M059J (cell line): ENCODE measurements around the gene GH1. TPM values are rescaled to one million over a fixed set of nuclear protein-coding genes. Genes with fewer than 3 reads are reported as not detected.
"Not testable (repeated sequence)": the region's sequence is repeated elsewhere in the genome, so short reads cannot be mapped to it uniquely, and the experiment has no call there.

Experiments used
- DNase-seq: peaks from one replicate; pipeline ENCODE4 v3.0.0-alpha.2; 2012; ENCODE audit warnings: low read depth
- total RNA-seq: library from RNA; depleted of rRNA; stranded (reverse); fragments of >200 nt; shearing (Covaris generic); gene quantifications from 2 replicates; pipeline ENCODE4 v1.2.3, GENCODE V29; 2014

Gene GH1
- total RNA-seq, 1 experiment from 2014 or later, result not detected

DNA sequence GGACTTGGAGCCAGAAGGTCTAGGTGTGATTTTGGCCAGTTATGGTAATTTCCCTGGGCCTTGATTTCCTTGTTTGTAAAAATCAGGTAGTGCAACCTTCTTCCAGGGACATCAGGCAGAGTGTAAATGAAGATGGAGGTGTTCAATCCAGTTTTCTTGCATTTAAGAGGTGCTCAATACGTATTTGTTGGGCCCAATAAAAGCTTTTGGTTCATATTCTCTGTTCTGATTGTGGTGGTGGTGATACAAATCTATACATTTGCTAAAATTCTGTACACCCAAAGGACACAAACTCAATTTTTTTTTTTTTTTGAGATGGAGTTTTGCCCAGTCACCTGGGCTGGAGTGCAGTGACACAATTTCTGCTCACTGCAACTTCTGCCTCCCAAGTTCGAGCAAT lies 7.5 kb upstream of the GH1 start:
- DNase-seq, result no peak

DNA sequence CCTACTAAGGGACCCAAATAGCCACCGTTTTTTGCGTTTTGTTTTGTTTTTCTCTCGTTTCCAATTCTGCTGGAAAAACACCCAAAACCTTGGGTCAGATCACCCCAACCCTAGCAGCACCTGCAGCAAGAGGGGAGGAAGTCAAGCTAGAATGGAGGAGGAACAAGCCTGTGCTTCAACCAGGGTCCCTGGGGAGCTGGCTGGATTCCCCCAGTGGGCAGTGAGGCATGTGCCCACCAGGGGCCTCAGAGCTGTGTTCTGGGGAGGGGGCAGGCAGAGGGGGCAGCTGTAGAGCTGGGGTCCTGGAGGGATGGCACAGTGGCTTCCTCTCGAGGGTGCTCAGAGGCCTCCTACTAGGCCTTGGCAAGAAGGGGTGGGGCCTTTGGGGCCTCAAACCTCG lies 7.0 kb upstream of the GH1 start:
- DNase-seq, result no peak

- DNase-seq, result not testable (repeated sequence)
Observed at GRCh38 chr17:63922402-63922801, 3.8 kb upstream of the GH1 start.

GRCh38 chr17:63920779-63921178 lies 2.1 kb upstream of the GH1 start:
- not testable (repeated sequence) for DNase-seq

DNA sequence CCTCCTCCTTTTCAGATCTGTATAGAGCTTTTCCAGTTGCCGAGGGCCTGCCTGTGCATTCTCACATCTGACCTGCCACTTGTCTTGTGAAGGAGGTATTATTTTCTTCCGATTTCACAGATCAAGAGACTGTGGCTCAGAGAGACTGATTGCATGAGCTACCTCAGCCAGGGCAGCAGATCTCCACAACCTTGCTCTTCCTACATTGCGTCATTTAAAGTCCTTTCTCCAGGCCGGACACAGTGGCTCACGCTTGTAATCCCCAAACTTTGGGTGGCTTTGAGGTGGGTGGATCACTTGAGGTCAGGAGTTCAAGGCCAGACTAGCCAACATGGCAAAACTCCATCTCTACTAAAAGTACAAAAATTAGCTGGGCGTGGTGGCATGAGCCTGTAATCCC lies 1.4 kb upstream of the GH1 start:
- DNase-seq, result not testable (repeated sequence)

DNA sequence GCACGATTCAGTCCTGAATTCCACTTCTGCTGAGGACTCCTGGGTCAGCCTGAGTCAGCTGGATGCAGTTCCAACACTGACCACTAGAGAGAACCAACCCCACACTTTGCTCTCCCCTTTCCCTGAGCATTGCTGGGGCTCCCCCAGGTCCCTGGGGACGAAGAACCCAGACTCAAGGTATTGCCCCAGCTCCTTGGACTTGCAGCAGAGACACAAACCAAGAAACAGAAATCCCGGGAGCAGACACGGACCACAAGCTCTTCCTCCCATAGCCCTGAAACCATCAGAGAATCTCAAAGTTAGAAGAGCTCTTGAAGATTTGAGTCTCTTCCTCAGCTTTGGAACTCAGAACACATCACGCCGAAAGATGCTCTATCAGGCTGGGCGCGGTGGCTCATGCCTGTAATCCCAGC lies 678 bp upstream of the GH1 start:
- peak; percentile 52 for DNase-seq

- peak; percentile 8 for DNase-seq
Observed at GRCh38 chr17:63918305-63918704, 334 bp downstream of the GH1 start.

- no peak for DNase-seq
Observed at GRCh38 chr17:63917646-63918045, 993 bp downstream of the GH1 start.

GRCh38 chr17:63917206-63917605 lies 1.4 kb downstream of the GH1 start:
- not testable (repeated sequence) for DNase-seq

DNA sequence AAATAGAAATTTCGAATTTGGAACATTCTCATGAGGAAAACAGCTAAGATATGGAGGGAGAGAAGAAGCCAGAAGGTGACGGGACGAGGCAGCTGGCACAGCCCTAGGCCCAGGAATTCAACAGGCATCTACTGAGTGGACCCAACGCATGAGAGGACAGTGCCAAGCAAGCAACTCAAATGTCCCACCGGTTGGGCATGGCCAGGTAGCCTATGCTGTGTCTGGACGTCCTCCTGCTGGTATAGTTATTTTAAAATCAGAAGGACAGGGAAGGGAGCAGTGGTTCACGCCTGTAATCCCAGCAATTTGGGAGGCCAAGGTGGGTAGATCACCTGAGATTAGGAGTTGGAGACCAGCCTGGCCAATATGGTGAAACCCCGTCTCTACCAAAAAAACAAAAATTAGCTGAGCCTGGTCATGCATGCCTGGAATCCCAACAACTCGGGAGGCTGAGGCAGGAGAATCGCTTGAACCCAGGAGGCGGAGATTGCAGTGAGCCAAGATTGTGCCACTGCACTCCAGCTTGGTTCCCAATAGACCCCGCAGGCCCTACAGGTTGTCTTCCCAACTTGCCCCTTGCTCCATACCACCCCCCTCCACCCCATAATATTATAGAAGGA lies 2.0 kb downstream of the GH1 start:
- no peak for DNase-seq

DNA sequence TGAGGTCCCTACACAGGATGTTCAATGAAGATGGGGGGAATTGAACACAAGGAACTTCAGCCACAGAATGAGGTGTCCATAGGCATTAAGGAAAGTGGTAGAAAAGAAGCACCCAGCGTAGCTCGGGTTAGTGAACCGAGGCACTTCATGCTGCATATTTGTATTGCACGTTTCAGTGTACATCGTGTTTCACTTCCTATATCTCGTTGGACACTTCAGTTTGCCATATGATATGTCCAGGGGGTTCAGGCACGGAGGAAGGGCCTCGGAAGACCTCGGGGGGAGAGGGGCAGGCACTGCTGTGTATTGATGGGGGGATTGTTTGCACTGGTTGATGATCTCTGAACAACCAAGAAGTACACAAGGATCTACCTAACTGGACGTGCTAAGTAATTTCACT lies 2.9 kb downstream of the GH1 start:
- DNase-seq, result not testable (repeated sequence)

DNA sequence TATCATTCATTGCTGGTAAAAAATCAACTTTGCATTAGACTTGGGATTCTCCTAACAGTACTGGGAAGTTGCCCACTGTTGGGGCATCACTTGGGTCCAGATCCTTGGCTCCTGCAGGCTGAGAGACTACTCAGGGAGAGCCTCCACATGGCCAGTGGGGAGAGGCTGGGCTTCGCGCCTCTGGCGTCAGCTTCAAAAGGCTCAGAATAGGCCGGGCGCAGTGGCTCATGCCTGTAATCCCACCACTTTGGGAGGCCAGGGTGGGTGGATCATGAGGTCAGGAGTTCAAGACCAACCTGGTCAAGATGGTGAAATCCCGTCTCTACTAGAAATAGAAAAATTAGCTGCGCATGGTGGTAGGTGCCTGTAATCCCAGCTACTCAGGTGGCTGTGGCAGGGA lies 4.2 kb downstream of the GH1 start:
- no peak for DNase-seq

- DNase-seq, result peak; percentile 20
Observed at GRCh38 chr17:63911657-63912100, 7.0 kb downstream of the GH1 start.

DNA sequence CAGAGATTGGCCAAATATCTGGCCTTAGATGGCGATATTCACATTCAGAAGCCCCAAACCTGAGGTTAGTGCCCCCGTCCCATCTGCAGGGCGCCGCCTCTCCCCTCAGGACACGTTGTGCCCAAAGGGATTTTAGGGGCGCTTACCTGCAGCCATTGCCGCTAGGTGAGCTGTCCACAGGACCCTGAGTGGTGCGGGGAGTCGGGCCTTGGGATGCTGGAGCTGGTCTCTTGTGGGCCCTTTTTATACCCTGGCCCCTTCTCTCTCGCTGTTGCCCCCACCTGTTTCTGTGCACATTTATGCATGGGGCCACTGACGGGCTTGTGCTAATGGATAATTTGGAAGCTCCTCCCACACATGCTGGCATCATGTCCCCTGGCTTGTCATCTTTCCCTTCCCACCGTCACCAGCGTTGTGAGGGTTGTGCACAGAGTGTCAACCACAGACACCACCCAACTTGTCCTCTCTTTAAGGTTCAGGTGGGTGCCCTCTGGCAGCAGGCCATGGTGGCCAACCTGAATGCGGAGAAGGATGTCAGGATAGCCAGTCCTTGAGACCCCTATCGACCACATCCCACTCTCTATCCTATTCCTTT lies 7.5 kb downstream of the GH1 start, which contains the start of gene CSHL1:
TSS of gene CSHL1 (minus strand) at position 218 of the 595 bp plus-strand sequence. CDS start at position 156, 62 bp downstream.
- DNase-seq, result no peak

GRCh38 chr17:63910096-63910495 lies 8.5 kb downstream of the GH1 start:
- no peak for DNase-seq

DNA sequence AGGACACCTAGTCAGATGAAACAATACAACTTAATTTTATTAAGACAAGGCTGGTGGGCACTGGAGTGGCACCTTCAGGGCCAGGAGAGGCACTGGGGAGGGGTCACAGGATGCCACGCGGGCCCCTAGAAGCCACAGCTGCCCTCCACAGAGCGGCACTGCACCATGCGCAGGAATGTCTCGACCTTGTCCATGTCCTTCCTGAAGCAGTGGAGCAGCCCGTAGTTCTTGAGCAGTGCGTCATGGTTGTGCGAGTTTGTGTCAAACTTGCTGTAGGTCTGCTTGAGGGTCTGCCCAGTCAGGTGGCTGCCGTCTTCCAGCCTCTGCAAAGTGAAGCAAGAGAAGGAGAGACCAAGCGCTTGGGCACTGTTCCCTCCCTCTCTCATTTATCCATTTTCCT lies 9.1 kb downstream of the GH1 start:
- not testable (repeated sequence) for DNase-seq

- DNase-seq, result peak; percentile 19
Observed at GRCh38 chr17:63907161-63907778, 11.4 kb downstream of the GH1 start.

GRCh38 chr17:63904796-63905195 lies 13.8 kb downstream of the GH1 start:
- not testable (repeated sequence) for DNase-seq

DNA sequence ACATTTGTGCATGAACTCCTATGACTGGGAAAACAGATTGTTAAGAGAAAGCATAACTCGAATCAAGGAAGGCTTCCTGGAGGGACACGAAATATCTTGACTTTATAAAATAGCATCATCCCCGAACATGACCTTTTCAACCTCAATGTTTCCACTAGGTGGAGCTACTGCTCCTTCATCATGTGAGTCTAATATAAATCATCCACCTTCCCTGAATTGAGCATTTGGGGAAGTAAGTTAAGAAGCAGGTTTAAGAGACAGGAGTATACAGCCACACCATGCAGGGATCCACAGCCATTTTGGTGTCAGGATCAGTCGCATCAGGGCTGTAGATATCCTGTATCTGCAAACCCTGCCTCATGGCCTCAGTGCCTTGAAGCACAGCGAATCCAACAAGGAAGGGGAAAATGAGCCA lies 14.8 kb downstream of the GH1 start:
- not testable (repeated sequence) for DNase-seq

GRCh38 chr17:63901971-63902370 lies 16.7 kb downstream of the GH1 start:
- not testable (repeated sequence) for DNase-seq

- DNase-seq, result peak; percentile 36
Observed at GRCh38 chr17:63898899-63899798, 19.5 kb downstream of the GH1 start.
